Suprapubic skin (tissue), 4 donors: Measurements from ENCODE around the gene ZNF276. TPM values are rescaled to one million over a fixed set of nuclear protein-coding genes. Genes with fewer than 3 reads are reported as not detected.

Source experiments
- DNase-seq, 2 donors: peaks; one replicate each; pipeline ENCODE4 v3.0.0-alpha.2; 2019; ENCODE audit warnings: low spot score in 2 of 2
- H3K27ac ChIP-seq: fragments of 200-600 bp; sonication (generic); one replicate; pipeline ENCODE4 v1.5.1; 2019
- H3K27me3 ChIP-seq: fragments of 200-600 bp; sonication (generic); one replicate; pipeline ENCODE4 v1.5.1; 2019
- H3K36me3 ChIP-seq: fragments of 200-600 bp; sonication (generic); one replicate; pipeline ENCODE4 v1.5.1; 2019
- H3K4me1 ChIP-seq: fragments of 200-600 bp; sonication (generic); one replicate; pipeline ENCODE4 v1.5.1; 2019
- H3K4me3 ChIP-seq: fragments of 200-600 bp; sonication (generic); one replicate; pipeline ENCODE4 v1.5.1; 2019; ENCODE audit warnings: mild to moderate bottlenecking
- H3K9me3 ChIP-seq: fragments of 200-600 bp; sonication (generic); one replicate; pipeline ENCODE4 v1.5.1; 2019
- EP300 ChIP-seq: sonication (generic); formaldehyde crosslinking; IDR thresholded peaks from one replicate; pipeline ENCODE4 v1.6.1; 2017; ENCODE audit warnings: antibody characterized with exemption
- POLR2A ChIP-seq, 2 donors: fragments of 450-650 bp; IDR thresholded peaks; one replicate each; pipeline ENCODE4 v1.6.1; 2017; ENCODE audit warnings: antibody characterized with exemption in 2 of 2, mild to moderate bottlenecking in 2 of 2, moderate library complexity in 2 of 2
- POLR2AphosphoS5 ChIP-seq, 3 donors: sonication (generic); formaldehyde crosslinking; IDR thresholded peaks; one replicate each; pipeline ENCODE4 v1.6.1; 2017; ENCODE audit warnings: antibody characterized with exemption in 3 of 3
- WGBS: methylation state at CpG from one replicate; pipeline ENCODE4 v1.1.5; 2018; 5-methylcytosine and 5-hydroxymethylcytosine counted together
- total RNA-seq, 4 donors: library from RNA; depleted of rRNA; stranded (reverse); fragments of >200 nt; gene quantifications; one replicate each; pipeline ENCODE4 v1.1.0, GENCODE V29; 2016
- TF ChIP-seq, protein P1 (sequence below), 2 donors: fragments of 200-600 bp in 1 of 2; fragments of 450-650 bp in 1 of 2; sonication (generic) in 1 of 2; IDR thresholded peaks; one replicate each; pipeline ENCODE4 v1.5.1; 2016 to 2019; ENCODE audit warnings: antibody characterized with exemption in 2 of 2, mild to moderate bottlenecking in 1 of 2, moderate library complexity in 1 of 2

The ZNF276 gene
- total RNA-seq, 4 donors from 2014 or later, result 39.8 to 106 (median 46.0) TPM

DNA sequence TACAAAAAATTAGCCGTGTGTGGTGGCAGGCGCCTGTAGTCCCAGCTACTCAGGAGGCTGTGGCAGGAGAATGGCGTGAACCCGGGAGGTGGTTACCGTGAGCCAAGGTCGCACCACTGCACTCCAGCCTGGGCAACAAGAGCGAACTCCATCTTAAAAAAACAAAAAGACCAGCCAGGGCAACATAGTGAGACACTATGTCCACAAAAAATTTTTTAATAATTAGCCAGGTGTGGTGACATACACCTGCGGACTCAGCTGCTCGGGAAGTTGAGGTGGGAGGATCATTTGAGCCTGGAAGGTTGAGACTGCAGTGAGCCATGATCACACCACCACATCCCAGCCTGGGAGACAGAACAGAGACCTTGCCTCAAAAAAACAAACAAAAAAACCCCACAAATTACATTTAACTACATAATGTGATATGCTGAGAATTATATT, 66.0 kb downstream of the ZNF276 start:
- DNase-seq, result no peak
- H3K27ac ChIP-seq, result no peak overlapping the region
- H3K4me3 ChIP-seq, result no peak overlapping the region
- no peaks in the 10 kb centered on the region for H3K27me3 ChIP-seq
- TF ChIP-seq POLR2AphosphoS5 (IDR thresholded peaks at IDR 0.05) (no peak), EP300 (no peak), POLR2A (IDR thresholded peaks at IDR 0.05) (no peak)
- TF ChIP-seq, protein P1, sequence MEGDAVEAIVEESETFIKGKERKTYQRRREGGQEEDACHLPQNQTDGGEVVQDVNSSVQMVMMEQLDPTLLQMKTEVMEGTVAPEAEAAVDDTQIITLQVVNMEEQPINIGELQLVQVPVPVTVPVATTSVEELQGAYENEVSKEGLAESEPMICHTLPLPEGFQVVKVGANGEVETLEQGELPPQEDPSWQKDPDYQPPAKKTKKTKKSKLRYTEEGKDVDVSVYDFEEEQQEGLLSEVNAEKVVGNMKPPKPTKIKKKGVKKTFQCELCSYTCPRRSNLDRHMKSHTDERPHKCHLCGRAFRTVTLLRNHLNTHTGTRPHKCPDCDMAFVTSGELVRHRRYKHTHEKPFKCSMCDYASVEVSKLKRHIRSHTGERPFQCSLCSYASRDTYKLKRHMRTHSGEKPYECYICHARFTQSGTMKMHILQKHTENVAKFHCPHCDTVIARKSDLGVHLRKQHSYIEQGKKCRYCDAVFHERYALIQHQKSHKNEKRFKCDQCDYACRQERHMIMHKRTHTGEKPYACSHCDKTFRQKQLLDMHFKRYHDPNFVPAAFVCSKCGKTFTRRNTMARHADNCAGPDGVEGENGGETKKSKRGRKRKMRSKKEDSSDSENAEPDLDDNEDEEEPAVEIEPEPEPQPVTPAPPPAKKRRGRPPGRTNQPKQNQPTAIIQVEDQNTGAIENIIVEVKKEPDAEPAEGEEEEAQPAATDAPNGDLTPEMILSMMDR (IDR thresholded peaks at IDR 0.05), result no peak
- H3K9me3 ChIP-seq, result no peaks in the 10 kb centered on the region
- WGBS, result 97% methylated on average over 9 of the region's 9 CpGs
- H3K36me3 ChIP-seq, result no peaks in the 10 kb centered on the region
- H3K4me1 ChIP-seq, result no peaks in the 10 kb centered on the region

Other genes starting within 250 kb of the ZNF276 start
- 100 to 1,000 TPM in 3 of 4 donors, 10 to 100 TPM in 1; 85.4 to 212 (median 127) TPM for gene ANKRD11, start 231.0 kb upstream of the ZNF276 start, total RNA-seq
- 100 to 1,000 TPM; 131 to 324 (median 144) TPM for gene SPG7, start 213.1 kb upstream of the ZNF276 start, total RNA-seq
- 1,000 to 10,000 TPM; 4,033 to 9,308 (median 7,964) TPM for gene RPL13, start 160.9 kb upstream of the ZNF276 start, total RNA-seq
- 10 to 100 TPM in 1 of 4 donors, 1 to 10 TPM in 1, under 1 TPM in 1, not detected in 1; 0.51 to 12.9 (median 2.9) TPM for gene CPNE7, start 145.8 kb upstream of the ZNF276 start, total RNA-seq
- gene DPEP1, start 107.9 kb upstream of the ZNF276 start, total RNA-seq, result 1 to 10 TPM in 3 of 4 donors, not detected in 1; 1.3 to 2.3 (median 2.2) TPM
- 100 to 1,000 TPM in 1 of 4 donors, 10 to 100 TPM in 3; 71.8 to 125 (median 86.6) TPM for gene CHMP1A, start 63.8 kb upstream of the ZNF276 start, total RNA-seq
- gene SPATA33, start 63.7 kb upstream of the ZNF276 start, total RNA-seq, result 1 to 10 TPM; 3.2 to 9.7 (median 4.4) TPM
- 100 to 1,000 TPM in 1 of 4 donors, 10 to 100 TPM in 3; 42.8 to 118 (median 55.0) TPM for gene CDK10, start 34.8 kb upstream of the ZNF276 start, total RNA-seq
- gene SPATA2L, start 19.8 kb upstream of the ZNF276 start, total RNA-seq, result 10 to 100 TPM; 14.1 to 32.3 (median 21.5) TPM
- 10 to 100 TPM in 3 of 4 donors, 1 to 10 TPM in 1; 9.1 to 13.5 (median 10.2) TPM for gene VPS9D1, start 639 bp upstream of the ZNF276 start, total RNA-seq
- gene FANCA, start 95.1 kb downstream of the ZNF276 start, total RNA-seq, result 10 to 100 TPM in 1 of 4 donors, 1 to 10 TPM in 3; 2.8 to 11.3 (median 8.1) TPM
- 1 to 10 TPM; 4.5 to 6.6 (median 5.5) TPM for gene SPIRE2, start 106.9 kb downstream of the ZNF276 start, total RNA-seq
- gene TCF25, start 152.1 kb downstream of the ZNF276 start, total RNA-seq, result 100 to 1,000 TPM; 166 to 260 (median 182) TPM
- 10 to 100 TPM in 2 of 4 donors, 1 to 10 TPM in 2; 3.6 to 29.3 (median 8.9) TPM for gene MC1R, start 197.3 kb downstream of the ZNF276 start, total RNA-seq
- 1 to 10 TPM; 1.2 to 9.2 (median 4.6) TPM for gene TUBB3, start 201.8 kb downstream of the ZNF276 start, total RNA-seq
- 100 to 1,000 TPM in 2 of 4 donors, 10 to 100 TPM in 2; 89.3 to 107 (median 99.7) TPM for gene DEF8, start 227.2 kb downstream of the ZNF276 start, total RNA-seq